Cardiac fibroblast (primary cell): Measurements from ENCODE around the gene PARD3B.

Experiments used
- DNase-seq, 2 donors: peaks; one replicate each; pipeline versions ENCODE4 v3.0.0 to v3.0.0-alpha.2; 2010; ENCODE audit warnings: low read depth in 2 of 2
- H3K4me3 ChIP-seq, 2 donors: replicated peaks in 1 of 2; 1 replicate in 1 of 2; 2 replicates in 1 of 2; pipeline ENCODE4 v1.5.1; 2011; ENCODE audit warnings: low read depth in 2 of 2, low read length in 2 of 2, mild to moderate bottlenecking in 2 of 2, moderate library complexity in 1 of 2
- TF ChIP-seq, protein P1 (sequence below): IDR thresholded peaks from one replicate; pipeline ENCODE4 v1.5.1; 2011; ENCODE audit warnings: low read depth, mild to moderate bottlenecking, low read length, inconsistent platforms

Gene PARD3B

DNA sequence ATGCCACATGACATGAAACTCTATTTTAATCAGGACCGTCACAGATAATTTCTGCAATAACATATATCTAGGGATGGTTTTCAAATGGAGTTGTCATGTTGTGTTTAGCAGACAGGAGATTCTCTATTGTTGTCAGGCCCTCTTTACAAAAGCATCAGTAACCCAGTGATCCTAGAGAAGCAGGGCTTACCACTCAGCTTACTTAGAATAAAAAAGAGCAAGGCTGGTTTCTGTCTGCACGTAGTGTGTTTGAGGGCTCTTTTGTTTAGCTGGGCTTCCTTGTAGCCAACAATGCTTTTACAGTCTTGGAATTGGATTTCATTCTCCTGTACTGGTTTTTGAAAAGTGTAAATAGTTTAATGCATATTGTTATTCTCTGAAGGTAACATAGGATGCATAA lies 926.5 kb downstream of the PARD3B start:
- TF ChIP-seq, protein P1, sequence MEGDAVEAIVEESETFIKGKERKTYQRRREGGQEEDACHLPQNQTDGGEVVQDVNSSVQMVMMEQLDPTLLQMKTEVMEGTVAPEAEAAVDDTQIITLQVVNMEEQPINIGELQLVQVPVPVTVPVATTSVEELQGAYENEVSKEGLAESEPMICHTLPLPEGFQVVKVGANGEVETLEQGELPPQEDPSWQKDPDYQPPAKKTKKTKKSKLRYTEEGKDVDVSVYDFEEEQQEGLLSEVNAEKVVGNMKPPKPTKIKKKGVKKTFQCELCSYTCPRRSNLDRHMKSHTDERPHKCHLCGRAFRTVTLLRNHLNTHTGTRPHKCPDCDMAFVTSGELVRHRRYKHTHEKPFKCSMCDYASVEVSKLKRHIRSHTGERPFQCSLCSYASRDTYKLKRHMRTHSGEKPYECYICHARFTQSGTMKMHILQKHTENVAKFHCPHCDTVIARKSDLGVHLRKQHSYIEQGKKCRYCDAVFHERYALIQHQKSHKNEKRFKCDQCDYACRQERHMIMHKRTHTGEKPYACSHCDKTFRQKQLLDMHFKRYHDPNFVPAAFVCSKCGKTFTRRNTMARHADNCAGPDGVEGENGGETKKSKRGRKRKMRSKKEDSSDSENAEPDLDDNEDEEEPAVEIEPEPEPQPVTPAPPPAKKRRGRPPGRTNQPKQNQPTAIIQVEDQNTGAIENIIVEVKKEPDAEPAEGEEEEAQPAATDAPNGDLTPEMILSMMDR: no peak

GRCh38 chr2:205473791-205474190 lies 928.5 kb downstream of the PARD3B start:
- H3K4me3 ChIP-seq: no peak overlapping the region
- TF ChIP-seq, protein P1: no peak
- no peak for DNase-seq

More for the DNA sequence above, 926.5 kb downstream of the PARD3B start:
- DNase-seq: no peak
- no peak overlapping the region for H3K4me3 ChIP-seq

- TF ChIP-seq, protein P1: no peak
- no peak overlapping the region for H3K4me3 ChIP-seq
- DNase-seq: peak; percentile 20 to 21
Measured at GRCh38 chr2:205474741-205475415, 929.6 kb downstream of the PARD3B start.

DNA sequence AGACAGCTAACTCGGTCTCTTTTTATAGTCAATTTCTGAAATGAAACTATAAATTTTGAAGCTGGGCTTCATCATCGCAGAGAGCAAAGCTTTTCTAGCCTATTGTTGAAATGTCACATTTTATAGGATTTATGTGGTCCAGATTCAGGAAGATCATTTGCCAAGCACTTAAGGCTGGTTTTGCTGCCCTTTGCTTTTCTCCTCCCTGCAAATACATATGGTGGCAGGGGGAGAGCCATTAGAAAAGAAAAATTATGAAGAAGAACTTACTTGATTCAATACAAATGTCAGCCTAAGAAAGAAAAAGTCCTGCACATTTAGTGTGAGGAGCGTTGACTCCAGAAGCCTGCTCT lies 930.1 kb downstream of the PARD3B start:
- no peak overlapping the region for H3K4me3 ChIP-seq
- DNase-seq: no peak
- TF ChIP-seq, protein P1: no peak

GRCh38 chr2:205477016-205477705 lies 931.9 kb downstream of the PARD3B start:
- DNase-seq: no peak
- H3K4me3 ChIP-seq: no peak overlapping the region
- TF ChIP-seq, protein P1: no peak

- TF ChIP-seq, protein P1: no peak
- DNase-seq: no peak
- no peak overlapping the region for H3K4me3 ChIP-seq
Measured at GRCh38 chr2:205481861-205482260, 936.6 kb downstream of the PARD3B start.
